DND-41 (cell line): ENCODE measurements around the gene RGS9.

Experiments used
- EZH2 ChIP-seq: IDR thresholded peaks from 3 replicates; pipeline ENCODE4 v1.6.1; 2012; ENCODE audit warnings: borderline replicate concordance, low read depth, mild to moderate bottlenecking, moderate library complexity, low read length, inconsistent platforms; ENCODE audit not compliant: severe bottlenecking
- TF ChIP-seq, protein P1 (sequence below): IDR thresholded peaks from 2 replicates; pipeline ENCODE4 v1.5.1; 2012; ENCODE audit warnings: borderline replicate concordance, low read length, moderate library complexity, mild to moderate bottlenecking; ENCODE audit not compliant: poor library complexity, severe bottlenecking; ENCODE audit errors: extremely low read depth

DNA sequence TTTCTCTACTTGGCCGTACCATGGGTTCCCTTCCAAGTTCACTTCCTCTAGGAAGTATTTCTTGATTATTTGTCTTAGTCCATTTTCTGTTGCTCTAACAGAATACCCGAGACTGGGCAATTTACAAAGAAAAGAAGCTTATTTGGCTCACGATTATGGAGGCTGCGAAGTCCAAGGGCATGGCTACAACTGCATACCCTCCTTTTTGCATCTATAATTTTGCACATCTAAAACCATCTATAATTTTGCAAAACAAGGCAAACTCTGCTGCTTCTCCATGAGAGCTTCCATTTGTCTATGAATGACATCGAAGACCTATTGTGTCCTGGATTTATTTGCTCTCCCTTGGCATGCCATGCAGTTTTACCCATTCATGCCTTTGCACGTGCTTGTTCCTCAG lies 27.6 kb upstream of the RGS9 start:
- TF ChIP-seq, protein P1, sequence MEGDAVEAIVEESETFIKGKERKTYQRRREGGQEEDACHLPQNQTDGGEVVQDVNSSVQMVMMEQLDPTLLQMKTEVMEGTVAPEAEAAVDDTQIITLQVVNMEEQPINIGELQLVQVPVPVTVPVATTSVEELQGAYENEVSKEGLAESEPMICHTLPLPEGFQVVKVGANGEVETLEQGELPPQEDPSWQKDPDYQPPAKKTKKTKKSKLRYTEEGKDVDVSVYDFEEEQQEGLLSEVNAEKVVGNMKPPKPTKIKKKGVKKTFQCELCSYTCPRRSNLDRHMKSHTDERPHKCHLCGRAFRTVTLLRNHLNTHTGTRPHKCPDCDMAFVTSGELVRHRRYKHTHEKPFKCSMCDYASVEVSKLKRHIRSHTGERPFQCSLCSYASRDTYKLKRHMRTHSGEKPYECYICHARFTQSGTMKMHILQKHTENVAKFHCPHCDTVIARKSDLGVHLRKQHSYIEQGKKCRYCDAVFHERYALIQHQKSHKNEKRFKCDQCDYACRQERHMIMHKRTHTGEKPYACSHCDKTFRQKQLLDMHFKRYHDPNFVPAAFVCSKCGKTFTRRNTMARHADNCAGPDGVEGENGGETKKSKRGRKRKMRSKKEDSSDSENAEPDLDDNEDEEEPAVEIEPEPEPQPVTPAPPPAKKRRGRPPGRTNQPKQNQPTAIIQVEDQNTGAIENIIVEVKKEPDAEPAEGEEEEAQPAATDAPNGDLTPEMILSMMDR: no peak
- no peak for TF ChIP-seq EZH2
